Activated CD8-positive, alpha-beta memory T cell treated with anti-CD3 and anti-CD28 coated beads, Interleukin-2, amount 50 U/mL, for 4 hours (primary cell): ENCODE measurements around the gene VWA5B2.
A peak's percentile ranks its signal among the peaks of the same experiment; 100 is the strongest.

Source experiments
- DNase-seq: peaks from one replicate; pipeline ENCODE4 v3.0.0-alpha.2; 2020

VWA5B2 gene

DNA sequence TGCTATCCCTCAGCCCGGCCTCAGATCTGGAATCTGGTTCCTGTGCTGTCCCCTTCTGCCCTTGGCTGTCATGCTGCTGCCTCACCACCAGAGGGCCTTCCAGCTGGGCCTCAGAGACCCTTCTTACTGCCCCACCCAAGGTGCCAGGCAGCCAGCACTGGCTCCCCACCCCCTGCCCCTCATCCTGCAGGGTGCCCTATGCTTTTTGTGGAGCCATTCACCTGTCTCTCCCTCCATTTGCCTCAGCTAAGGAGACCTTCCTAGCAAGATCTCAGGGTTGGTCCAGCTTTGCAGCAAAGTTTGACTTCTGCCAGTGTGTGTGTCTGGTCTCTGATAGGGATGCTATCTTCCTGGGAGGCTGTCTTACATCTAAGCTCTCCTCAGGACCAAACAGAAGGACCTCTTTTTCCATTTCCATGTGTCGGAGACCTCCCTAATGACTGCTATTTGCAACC, 1.9 kb upstream of the VWA5B2 start:
- peak; percentile 62 for DNase-seq

DNA sequence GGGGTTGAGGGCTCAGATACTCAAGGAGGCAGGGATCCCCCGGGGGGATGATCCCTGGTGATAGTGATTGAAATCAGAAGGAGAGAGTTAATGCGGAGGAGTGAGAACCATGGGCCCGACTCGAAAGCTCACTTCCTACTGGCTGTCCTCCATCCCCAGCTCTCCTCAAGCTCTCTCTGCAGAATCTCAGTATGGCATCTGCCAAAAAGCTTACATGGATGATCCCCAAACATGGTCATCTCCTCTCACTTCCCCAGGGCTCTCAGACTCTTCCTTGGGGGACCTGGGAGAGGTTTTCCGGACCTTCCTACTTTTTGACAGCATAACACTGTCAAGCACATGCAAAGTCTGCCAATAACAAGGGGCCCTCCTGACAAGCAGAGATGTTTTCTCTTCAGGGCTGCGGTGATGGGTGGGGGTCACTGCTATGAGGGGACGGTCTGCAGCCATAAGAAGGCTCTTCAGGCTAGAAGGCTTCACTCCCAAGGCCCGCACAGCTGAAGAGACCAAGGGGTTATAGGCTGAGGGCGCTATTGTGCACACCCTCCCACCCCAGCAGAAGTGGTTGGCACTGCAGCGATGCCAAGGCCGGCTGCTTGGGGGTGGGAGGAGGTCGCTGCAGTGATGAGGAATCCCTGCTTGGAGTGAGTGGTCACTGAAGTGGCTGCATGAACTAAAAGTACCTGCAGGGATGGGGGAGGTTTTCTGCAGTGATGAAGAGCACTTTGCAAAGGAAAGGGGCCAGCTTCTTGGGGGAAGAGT, 828 bp upstream of the VWA5B2 start:
- no peak for DNase-seq

DNA sequence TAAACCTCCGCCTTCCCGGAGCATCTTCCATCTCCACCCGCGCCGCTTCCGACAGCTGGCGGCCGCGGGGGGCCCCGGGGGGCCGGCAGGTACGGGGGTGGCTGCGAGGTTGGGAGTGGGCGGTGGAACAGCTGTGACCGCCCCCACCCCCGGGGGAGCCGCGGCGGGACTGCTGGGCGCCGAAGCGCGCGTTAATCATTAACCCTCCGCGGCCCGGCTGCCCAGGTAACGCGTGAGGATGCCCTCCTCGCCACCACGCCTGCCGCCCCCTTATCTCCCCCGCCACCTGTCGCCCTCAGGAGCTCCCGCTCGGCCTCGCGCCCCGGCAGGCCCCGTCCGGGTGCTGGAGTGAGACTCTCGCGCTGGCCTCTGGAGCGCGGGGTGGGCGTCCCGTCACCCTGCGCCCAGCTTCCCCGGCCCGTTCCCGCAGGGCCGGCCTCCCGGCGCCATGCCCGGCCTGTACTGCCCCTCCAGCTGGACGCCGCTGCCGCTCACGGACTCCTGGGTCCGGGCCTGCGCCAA, 757 bp downstream of the VWA5B2 start:
- peak; percentile 31 for DNase-seq

DNA sequence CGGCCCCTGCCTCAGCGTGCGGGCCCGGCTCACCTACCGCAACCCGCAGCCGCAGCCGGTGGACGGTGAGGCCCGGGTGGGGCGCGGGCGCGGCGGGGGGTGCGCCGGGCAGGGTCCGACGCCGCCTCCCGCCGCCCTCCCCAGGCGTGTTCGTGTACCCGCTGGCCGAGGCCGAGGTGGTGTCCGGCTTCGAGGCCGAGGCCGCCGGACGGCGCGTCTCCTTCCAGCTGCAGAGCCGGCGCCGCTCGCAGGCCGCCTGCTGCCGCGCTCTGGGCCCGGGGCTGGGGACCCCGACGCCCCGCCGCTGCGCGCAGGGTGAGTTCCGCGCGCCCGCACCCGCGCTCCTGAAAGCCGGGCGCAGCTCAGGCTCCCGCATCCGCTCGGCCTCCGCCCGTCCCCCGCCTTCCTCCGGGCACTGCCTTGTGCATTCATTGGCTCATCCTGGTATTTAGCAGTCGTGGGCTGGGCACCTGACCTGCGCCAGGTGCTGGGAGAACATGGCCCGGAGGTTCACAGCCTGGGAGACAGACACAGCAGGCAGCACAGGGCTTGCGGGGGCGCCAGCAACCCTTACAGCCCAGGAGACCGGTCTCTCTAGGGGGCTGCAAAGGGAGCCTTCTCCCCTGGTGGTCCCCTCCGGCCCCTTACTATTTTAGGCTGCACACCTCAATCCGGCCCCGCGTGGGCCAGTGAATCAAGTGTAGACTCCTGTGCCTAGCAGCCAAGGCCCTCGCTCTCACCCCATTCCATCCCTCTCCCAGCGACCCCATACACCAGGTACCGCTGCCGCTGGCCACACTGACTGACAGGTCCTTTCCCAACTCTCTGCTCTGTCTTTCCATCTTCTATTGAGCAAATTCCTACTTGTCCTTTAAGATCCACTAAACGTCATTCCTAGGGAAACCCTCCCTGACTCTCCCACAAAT, 1.5 kb downstream of the VWA5B2 start:
- no peak for DNase-seq

GRCh38 chr3:184231671-184232070, 2.3 kb downstream of the VWA5B2 start:
- DNase-seq: no peak

DNA sequence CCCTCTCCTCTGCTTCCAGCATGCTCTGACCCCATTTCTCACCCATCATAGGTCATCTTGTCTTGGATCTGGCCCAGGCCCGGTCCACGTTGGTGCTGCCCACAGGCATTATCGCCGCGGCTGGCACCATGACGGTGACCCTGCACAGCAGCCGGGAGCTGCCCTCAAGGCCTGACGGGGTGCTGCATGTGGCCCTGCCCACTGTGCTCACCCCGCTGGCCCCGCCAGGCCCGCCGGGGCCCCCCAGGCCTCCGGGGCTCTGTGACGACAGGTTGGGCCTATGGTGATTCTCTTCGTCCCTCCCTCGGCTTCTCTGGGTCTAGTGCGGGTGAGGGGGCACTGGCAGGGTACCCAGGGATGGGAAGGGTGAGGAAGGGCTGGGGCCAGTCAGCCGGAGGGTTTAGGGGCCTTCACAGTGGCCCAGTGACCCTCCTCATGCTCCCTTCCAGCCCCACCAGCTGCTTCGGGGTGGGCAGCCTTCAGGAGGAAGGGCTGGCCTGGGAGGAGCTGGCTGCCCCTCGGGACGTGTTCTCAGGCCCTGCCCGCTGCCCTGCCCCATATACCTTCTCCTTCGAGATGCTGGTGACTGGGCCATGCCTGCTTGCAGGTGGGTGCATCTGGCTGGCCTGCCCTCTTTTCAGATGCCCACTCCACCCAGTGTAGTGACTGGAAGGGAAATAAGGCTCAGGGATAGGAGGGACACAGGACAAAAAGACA, 3.9 kb downstream of the VWA5B2 start:
- no peak for DNase-seq

GRCh38 chr3:184234224-184234623, 4.8 kb downstream of the VWA5B2 start:
- no peak for DNase-seq

DNA sequence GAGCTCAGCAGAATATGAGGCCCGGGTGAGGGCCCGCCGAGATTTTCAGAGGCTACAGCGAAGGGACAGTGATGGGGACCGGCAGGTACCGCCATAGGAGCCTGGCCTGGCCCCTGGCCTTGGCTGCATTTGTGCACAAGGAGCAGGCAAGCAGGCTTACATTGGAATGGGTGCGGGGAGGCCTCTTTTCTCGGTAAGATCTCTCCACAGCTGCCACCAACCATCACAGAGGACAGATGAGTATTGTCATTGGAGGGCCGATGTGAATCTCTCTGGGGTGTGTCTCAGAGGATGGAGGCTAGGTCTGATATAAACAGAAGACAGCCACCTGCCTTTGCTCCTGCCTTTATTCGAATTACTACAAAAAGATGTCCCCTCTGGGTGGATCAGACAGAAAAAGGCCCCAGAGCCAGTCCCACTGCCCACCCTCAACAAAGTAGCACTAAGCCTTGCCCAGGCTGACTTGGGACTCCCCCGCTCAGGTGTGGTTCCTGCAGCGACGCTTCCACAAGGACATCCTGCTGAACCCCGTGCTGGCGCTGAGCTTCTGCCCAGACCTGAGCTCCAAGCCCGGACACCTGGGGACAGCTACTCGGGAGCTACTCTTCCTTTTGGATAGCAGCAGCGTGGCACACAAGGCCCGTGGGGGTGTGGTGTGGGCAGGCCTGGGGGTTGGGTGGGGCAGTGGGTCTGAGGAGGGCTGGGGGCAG, 5.4 kb downstream of the VWA5B2 start:
- DNase-seq: no peak

- DNase-seq: no peak
These were observed 6.1 kb downstream of the VWA5B2 start for GRCh38 chr3:184235381-184236032.

DNA sequence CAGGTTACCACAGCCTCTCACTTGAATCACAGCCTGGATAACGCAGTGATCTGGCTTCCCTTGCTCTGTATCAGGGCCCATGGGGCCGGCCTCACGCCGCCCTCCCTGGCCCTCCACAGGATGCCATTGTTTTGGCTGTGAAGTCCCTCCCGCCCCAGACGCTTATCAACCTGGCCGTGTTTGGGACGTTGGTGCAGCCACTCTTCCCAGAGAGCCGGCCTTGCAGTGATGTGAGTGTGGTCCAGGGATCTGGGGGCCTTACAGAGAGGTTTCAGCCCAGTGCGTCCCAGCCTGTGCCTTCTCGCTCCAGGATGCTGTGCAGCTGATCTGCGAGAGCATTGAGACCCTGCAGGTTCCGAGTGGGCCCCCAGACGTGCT, 6.6 kb downstream of the VWA5B2 start:
- DNase-seq: no peak

DNA sequence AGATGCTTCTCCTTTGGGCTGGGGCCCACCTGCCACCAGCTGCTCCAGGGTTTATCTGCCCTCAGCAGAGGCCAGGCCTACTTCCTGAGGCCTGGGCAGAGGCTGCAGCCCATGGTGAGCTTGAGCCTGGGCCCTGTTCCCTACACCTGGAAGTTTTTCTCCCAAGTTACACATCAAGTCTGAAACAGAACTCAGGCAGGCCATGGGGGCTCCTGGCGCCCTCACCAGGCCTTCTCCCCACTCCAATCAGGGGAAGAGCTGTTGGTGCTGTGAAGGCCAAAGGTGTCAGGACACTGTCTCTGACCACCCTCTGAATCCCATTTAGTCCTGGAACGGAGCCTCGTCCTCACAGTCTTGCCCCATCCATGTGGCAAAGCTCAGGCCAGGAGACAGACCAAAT, 7.3 kb downstream of the VWA5B2 start:
- no peak for DNase-seq

GRCh38 chr3:184237211-184237610, 7.8 kb downstream of the VWA5B2 start:
- DNase-seq: no peak

DNA sequence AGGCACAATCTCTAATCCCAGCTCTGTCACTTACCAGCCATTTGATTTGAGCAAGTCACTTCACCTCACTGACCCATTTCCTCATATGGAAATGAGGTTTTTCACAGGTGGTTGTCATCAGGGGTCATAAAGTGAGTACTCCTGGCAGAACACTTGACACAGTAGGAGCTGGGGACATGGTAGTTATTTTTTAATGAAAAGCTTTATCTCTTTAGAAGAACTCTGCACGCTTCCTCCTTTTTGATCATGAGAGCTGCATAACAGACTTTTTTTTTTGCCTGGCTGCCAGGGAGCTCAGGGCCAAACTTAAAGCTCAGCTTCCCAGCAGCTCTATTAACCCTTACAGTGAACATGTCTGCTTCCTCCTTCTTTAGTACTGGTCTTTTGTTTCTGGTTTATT, 8.4 kb downstream of the VWA5B2 start:
- no peak for DNase-seq

DNA sequence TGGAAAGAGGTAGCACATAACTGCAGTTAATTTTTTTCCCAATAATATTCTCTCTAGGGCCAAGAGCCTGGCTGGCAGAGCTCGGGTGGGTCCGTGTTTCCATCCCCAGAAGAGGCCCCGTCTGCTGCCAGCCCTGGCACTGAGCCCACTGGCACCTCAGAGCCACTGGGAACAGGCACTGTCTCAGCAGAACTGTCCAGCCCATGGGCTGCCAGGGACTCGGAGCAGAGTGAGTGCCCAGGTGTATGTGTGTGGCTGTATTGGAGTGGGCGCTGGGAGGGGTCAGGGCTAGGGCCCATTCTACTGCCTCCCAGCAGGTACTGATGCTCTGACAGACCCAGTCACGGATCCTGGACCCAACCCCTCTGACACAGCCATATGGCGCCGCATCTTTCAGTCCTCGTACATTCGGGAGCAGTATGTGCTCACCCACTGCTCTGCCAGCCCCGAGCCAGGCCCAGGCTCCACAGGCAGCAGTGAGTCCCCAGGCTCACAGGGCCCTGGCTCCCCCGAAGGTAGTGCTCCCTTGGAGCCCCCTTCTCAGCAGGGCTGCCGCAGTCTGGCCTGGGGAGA, 8.9 kb downstream of the VWA5B2 start:
- no peak for DNase-seq

DNA sequence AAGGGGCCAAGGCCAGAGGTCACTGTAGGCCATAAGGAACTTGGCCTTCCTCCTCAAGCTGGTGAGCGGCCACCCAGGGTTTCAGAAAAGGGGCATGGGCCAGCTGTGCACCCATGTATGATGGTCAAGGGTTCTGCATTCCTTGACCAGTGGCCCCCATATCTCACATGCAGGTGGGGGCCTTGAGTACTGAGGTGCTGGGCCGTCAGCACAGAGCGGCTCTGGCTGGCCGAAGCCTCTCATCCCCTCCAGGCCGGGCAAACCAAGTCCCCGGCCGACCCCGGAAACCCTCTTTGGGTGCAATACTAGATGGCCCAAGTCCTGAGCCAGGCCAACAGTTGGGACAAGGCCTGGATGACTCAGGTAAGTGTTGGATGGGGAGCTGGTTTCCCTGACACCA, 9.8 kb downstream of the VWA5B2 start:
- no peak for DNase-seq

GRCh38 chr3:184239708-184240107, 10.3 kb downstream of the VWA5B2 start:
- no peak for DNase-seq

- no peak for DNase-seq
These were observed 11.2 kb downstream of the VWA5B2 start for GRCh38 chr3:184240384-184241140.

DNA sequence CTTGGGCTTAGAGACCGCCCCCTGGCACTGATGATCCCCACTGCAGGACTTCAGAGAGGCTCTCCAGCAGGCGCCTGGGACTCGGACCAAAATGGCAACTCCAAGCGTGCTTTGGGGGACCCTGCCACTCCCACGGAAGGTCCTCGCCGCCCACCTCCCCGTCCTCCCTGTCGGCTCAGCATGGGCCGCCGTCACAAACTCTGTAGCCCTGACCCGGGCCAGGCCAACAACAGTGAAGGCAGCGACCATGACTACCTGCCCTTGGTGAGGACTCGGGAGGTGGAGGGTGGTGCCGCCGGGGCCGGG, 11.7 kb downstream of the VWA5B2 start:
- DNase-seq: no peak

DNA sequence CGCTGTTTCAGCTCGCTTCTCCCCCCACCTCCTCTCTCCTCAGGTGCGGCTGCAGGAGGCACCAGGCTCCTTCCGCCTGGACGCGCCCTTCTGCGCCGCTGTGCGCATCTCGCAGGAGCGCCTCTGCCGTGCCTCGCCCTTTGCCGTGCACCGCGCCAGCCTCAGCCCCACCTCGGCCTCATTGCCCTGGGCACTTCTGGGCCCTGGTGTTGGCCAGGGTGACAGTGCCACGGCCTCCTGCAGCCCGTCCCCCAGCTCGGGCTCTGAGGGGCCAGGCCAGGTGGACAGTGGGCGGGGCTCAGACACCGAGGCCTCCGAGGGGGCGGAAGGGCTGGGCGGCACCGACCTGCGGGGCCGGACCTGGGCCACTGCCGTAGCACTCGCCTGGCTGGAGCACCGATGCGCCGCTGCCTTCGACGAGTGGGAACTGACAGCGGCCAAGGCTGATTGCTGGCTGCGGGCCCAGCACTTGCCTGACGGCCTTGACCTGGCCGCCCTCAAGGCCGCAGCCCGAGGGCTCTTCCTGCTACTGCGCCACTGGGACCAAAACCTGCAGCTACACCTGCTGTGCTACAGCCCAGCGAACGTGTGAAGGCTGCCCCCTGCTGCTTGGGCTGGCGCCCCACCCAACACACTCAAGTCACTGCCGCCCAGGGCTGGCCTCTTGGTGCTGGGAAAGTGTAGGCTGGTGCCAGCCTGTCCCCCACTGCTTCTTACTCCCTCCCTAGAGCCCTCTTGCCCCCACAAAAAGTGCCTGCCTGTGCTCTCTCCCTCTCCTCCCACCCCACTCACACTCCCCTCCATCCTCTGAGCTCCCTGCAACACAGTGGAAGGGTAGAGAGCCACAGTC, 12.3 kb downstream of the VWA5B2 start:
- DNase-seq: peak; percentile 40

DNA sequence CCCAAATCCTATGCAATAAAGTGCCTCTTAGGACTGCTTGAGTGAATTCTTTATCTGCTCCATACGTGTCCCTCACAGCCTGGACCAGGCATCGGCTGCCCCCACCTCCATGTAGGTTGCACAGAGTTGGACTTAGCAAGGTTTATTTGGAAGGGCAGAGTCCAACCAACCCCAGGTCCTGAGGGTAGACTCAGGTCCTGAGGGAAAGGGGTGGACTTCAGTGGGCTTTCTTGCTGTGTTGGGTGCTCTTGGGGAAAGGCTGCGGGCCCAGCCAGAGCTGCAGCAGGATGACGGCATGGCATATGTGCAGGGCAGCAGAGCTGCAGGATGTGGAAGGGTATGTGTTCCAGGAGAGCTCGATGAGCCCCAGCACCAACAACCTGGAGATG, 12.9 kb downstream of the VWA5B2 start:
- no peak for DNase-seq
